ENCODE measurements around the gene PIAS4. TPM values are rescaled to one million over a fixed set of nuclear protein-coding genes. Genes with fewer than 3 reads are reported as not detected.

PIAS4 gene
- total and polyA plus RNA-seq, 4 donors: 6.5 to 20.3 (median 15.9) TPM

DNA sequence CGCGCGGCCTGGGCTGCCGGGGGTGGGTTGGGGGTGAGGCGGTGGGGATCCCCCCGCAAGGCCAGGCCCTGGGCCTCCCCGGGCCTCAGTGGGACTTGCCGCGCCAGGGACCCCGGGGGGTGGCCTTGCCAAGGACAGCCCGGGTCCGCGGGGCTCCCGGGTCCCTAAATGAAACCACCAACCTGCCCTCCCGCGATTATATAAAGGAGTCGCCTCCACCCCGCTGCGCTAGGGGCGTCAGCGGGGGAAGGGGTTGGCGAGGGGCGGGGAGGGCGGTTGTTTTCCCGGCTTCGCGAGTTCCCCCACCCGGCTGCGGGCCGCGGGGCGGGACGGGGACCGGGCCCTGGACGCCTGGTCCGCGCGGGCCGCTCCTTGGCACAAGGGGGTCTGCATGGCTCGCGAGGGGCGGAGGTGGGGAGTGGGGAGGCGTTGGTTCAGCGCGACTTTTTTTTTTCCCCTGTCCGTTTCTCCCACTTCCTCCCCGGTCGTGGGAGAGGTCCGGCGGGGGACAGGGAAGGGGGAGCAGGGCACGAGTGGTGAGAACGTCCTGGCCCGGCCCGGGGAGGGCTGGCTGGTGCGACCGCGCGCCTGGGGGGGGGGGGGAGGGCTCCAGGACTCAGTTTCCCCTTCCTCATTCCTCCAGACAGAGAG is 60.0 kb downstream of the PIAS4 start:
- ATAC-seq (ENCODE audit: low FRiP score): peak; percentile 2
- peak in 1 of 2 donors; percentile 87 for DNase-seq
- no peaks in the 10 kb centered on the region for H3K36me3 ChIP-seq (ENCODE audit: control insufficient read depth in 1 of 2, insufficient read depth in 2 of 2, low read length in 1 of 2)

DNA sequence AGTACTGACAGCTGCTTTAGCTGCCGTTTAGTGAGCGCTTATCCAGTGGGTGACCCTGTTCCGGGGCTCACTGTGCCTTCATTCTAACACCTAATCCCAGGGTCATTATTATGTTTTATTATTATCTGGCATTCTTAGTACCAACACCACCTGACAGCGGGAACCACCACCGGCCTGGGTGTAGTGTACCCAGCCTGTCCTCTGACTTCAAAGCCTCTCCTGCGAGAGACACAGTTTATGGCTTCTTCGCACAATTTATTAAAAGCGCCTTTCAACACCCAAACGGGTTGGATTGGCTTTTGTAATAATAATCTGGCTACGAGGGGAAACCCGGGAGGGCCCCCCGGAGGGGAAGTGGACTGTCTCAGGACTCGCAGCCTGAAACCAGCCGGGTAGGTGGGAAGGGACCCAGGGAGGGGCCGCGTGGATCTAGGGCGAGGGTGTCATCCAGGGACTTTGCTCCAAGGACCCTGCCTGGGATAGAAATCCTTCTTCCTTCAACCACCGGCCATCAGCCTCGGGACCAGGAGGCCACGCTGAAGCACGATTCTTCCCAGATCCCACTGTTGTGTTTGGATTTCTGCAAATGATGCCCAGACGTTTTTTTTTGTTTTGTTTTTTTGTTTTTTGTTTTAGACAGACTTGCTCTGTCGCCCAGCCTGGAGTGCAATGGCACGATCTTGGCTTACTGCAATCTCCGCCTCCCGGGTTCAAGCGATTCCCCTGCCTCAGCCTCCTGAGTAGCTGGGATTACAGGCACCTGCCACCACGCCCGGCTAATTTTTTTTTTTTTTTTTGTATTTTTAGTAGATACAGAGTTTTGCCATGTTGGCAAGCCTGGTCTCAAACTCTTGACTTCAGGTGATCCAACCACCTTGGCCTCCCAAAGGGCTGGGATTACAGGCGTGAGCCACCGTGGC is 60.8 kb downstream of the PIAS4 start:
- H3K9me3 ChIP-seq (ENCODE audit: control insufficient read depth, low read length): no peaks in the 10 kb centered on the region
- no peaks in the 10 kb centered on the region for H3K36me3 ChIP-seq (ENCODE audit: control insufficient read depth in 1 of 2, insufficient read depth in 2 of 2, low read length in 1 of 2)
- intact Hi-C loops (cut with DNase I): loop anchor here in 1 of 2 donors (5.0 kb wide), 1 partner anchor 54 kb away; the partner anchor contains the start of gene MAP2K2
- WGBS, 2 donors: 36 to 37% methylated on average over 29 to 31 of the region's 31 CpGs
- no peak for DNase-seq
- H3K4me3 ChIP-seq (ENCODE audit: low read length in 2 of 2): peak overlapping the region in 1 of 2 donors; percentile 97
- H3K4me1 ChIP-seq (ENCODE audit: control insufficient read depth in 1 of 2, insufficient read depth in 2 of 2, low read length in 2 of 2): no peaks in the 10 kb centered on the region
- no peaks in the 10 kb centered on the region for H3K27me3 ChIP-seq (ENCODE audit: control insufficient read depth in 1 of 2, insufficient read depth in 2 of 2, low read length in 1 of 2)
- H3K27ac ChIP-seq (ENCODE audit: low read depth in 1 of 2, low read length in 2 of 2): no peak overlapping the region
- no peak for ATAC-seq (ENCODE audit: low FRiP score)

More for the DNA sequence above, 60.0 kb downstream of the PIAS4 start:
- 1 to 2% methylated on average over 44 to 58 of the region's 58 CpGs for WGBS, 2 donors
- intact Hi-C loops (cut with DNase I): loop anchor here in 1 of 2 donors (5.0 kb wide), 1 partner anchor 55 kb away; the partner anchor contains the start of gene MAP2K2
- H3K4me3 ChIP-seq (ENCODE audit: low read length in 2 of 2): peak overlapping the region; percentile 97 to 98
- no peaks in the 10 kb centered on the region for H3K27me3 ChIP-seq (ENCODE audit: control insufficient read depth in 1 of 2, insufficient read depth in 2 of 2, low read length in 1 of 2)
- H3K9me3 ChIP-seq (ENCODE audit: control insufficient read depth, low read length): no peaks in the 10 kb centered on the region
- H3K27ac ChIP-seq (ENCODE audit: low read depth in 1 of 2, low read length in 2 of 2): no peak overlapping the region
- no peaks in the 10 kb centered on the region for H3K4me1 ChIP-seq (ENCODE audit: control insufficient read depth in 1 of 2, insufficient read depth in 2 of 2, low read length in 2 of 2)

DNA sequence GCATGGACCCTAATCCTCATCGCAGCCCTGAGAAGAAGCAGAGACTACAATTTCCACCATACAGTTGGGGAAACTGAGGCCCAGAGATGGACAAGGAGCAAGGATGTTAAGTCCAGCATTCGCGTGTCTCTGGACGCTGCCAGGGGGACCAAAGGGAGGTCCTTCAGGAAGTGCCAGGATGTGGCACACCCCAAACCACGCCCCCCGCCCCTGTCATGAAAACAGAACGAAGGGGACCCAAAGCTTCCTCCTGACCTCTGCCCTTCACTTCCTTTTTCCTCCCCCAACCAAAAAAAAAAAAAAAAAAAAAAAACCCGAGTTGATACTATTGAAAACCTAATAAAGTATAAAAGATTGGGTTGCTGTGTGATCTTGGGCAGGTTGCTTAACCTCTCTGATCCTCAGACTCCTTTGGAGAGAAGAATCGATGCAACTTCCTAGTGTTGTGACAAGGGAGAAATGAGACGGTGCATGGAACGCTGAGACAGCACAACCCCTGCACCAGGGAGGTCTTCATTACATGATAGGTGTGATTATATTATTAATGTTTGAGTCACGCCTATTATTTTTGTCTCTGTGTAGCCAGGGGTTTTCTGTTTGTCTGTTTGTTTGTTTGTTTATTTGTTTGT is 61.9 kb downstream of the PIAS4 start:
- Histone ChIP-seq H3K4me1 (ENCODE audit: control insufficient read depth in 1 of 2, insufficient read depth in 2 of 2, low read length in 2 of 2) (no peaks in the 10 kb centered on the region), H3K27me3 (ENCODE audit: control insufficient read depth in 1 of 2, insufficient read depth in 2 of 2, low read length in 1 of 2) (no peaks in the 10 kb centered on the region), H3K9me3 (ENCODE audit: control insufficient read depth, low read length) (no peaks in the 10 kb centered on the region), H3K4me3 (ENCODE audit: low read length in 2 of 2) (no peak overlapping the region), H3K27ac (ENCODE audit: low read depth in 1 of 2, low read length in 2 of 2) (no peak overlapping the region), H3K36me3 (ENCODE audit: control insufficient read depth in 1 of 2, insufficient read depth in 2 of 2, low read length in 1 of 2) (no peaks in the 10 kb centered on the region)
- ATAC-seq (ENCODE audit: low FRiP score) (no peak), DNase-seq (peak; percentile 80 to 81)
- intact Hi-C loops (cut with DNase I): loop anchor here in 1 of 2 donors (5.0 kb wide), 1 partner anchor 53 kb away; the partner anchor contains the start of gene MAP2K2
- 72% methylated on average over 12 of the region's 12 CpGs for WGBS, 2 donors

DNA sequence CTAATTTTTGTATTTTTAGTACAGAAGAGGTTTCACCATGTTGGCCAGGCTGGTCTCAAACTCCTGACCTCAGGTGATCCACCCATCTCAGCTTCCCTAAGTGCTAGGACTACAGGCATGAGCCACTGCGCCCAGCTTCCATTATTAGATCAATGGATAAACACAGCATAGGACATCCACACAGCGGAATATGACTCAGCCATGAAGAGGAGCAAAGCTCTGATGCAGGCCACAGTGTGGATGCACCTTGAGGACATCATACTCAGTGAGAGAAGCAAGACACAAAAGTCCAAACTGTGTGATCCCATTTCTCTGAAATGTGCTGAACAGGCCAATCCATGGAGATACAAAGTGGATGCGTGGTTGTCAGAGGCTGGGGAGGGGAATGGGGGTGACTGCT is 64.1 kb downstream of the PIAS4 start:
- Histone ChIP-seq H3K9me3 (ENCODE audit: control insufficient read depth, low read length) (no peaks in the 10 kb centered on the region), H3K27me3 (ENCODE audit: control insufficient read depth in 1 of 2, insufficient read depth in 2 of 2, low read length in 1 of 2) (no peaks in the 10 kb centered on the region), H3K4me1 (ENCODE audit: control insufficient read depth in 1 of 2, insufficient read depth in 2 of 2, low read length in 2 of 2) (no peaks in the 10 kb centered on the region), H3K36me3 (ENCODE audit: control insufficient read depth in 1 of 2, insufficient read depth in 2 of 2, low read length in 1 of 2) (no peaks in the 10 kb centered on the region), H3K4me3 (ENCODE audit: low read length in 2 of 2) (no peak overlapping the region), H3K27ac (ENCODE audit: low read depth in 1 of 2, low read length in 2 of 2) (no peak overlapping the region)
- ATAC-seq (ENCODE audit: low FRiP score) (no peak), DNase-seq (no peak)
- intact Hi-C loops (cut with DNase I): no loop called here
- 92 to 93% methylated on average over 3 of the region's 3 CpGs for WGBS, 2 donors

DNA sequence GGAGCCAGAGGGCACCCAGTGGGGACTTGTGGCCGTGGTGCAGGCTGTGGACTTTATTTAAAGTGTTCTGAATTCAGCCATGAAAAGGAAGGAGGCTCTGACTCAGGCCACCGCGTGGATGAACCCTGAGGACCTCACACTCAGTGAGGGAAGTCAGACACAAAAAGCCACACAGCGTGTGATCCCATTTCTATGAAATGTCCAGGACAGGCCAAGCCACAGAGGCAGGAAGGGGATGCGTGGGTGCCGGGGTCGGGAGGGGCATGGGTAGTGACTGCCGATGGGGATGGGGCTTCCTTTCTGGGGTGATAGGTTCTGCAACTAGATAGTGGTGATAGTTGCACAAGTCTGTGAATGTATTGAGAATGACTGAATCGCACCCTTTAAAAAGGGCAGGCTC is 67.8 kb downstream of the PIAS4 start:
- Histone ChIP-seq H3K27me3 (ENCODE audit: control insufficient read depth in 1 of 2, insufficient read depth in 2 of 2, low read length in 1 of 2) (no peaks in the 10 kb centered on the region), H3K36me3 (ENCODE audit: control insufficient read depth in 1 of 2, insufficient read depth in 2 of 2, low read length in 1 of 2) (no peaks in the 10 kb centered on the region), H3K9me3 (ENCODE audit: control insufficient read depth, low read length) (no peaks in the 10 kb centered on the region), H3K4me3 (ENCODE audit: low read length in 2 of 2) (no peak overlapping the region), H3K27ac (ENCODE audit: low read depth in 1 of 2, low read length in 2 of 2) (no peak overlapping the region), H3K4me1 (ENCODE audit: control insufficient read depth in 1 of 2, insufficient read depth in 2 of 2, low read length in 2 of 2) (no peaks in the 10 kb centered on the region)
- no peak for DNase-seq
- WGBS, 2 donors: 76 to 78% methylated on average over 9 of the region's 9 CpGs
- no peak for ATAC-seq (ENCODE audit: low FRiP score)
- intact Hi-C loops (cut with DNase I): no loop called here

DNA sequence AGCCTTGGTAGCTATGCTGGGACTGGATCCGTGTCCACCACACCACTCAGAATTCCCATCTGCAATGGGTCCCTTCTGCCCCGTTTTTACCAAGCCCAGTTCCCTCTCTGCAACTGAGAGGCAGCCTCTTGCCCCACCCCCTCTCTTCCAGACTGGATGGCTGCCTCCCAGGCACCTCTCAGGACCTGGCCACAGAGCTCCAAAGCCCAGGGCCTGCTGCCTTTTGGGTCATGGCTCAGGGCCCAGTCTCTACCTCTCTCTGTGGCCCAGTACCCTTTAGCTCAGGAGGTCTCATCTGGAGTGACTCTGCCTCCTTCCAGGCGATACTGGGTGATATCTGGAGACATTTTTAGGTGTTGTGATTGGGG is 69.5 kb downstream of the PIAS4 start:
- H3K27me3 ChIP-seq (ENCODE audit: control insufficient read depth in 1 of 2, insufficient read depth in 2 of 2, low read length in 1 of 2): no peaks in the 10 kb centered on the region
- intact Hi-C loops (cut with DNase I): no loop called here
- 80 to 90% methylated on average over 3 of the region's 3 CpGs for WGBS, 2 donors

DNA sequence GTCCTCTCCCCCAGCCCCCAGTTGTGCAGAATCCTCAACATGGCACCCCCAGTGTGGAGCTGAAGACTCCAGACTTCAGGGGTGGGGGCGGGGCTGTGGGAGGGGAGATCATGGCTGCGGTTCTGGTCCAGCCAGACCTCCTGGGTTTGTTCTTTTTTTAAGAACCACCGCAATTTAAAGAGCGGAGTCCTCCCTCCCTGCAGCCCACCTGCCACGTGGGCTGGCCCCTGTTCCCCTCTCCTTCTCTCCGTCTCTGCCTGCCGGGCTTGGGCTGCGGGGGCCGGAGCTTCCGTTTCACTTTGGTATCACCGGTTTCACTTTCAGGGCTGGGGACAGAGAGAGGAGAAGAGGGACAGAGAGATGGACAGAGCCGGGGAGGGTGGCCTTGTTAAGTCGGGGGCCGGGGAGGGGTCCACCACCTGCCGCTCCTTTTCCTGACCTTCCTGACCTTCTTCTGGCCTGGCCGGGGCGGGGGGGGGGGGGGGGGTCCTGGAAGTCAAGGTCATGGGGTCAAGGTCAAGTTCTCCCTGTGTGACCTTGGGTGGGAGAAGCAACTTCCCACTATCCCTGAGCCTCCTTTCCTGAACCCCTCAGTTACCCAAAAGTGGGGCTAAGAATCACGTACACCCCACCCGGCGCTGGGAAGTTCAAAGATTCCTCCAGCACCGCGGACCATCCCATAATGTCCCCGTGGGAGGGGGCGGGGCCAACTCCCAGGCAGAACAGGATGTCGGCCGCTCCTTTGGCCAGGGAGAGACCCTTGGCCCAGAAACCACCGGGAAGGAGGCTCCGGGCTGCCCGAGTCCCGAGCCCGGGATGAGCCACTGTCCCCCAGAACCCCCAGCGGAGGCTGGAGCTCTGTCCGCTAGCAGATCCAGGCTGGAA is 70.5 kb downstream of the PIAS4 start:
- peak overlapping the region; percentile 19 to 60 for H3K4me3 ChIP-seq (ENCODE audit: low read length in 2 of 2)
- peak; percentile 77 for ATAC-seq (ENCODE audit: low FRiP score)
- intact Hi-C loops (cut with DNase I): no loop called here
- H3K27me3 ChIP-seq (ENCODE audit: control insufficient read depth in 1 of 2, insufficient read depth in 2 of 2, low read length in 1 of 2): no peaks in the 10 kb centered on the region
- DNase-seq: peak; percentile 82 to 87
- no peaks in the 10 kb centered on the region for H3K4me1 ChIP-seq (ENCODE audit: control insufficient read depth in 1 of 2, insufficient read depth in 2 of 2, low read length in 2 of 2)
- WGBS, 2 donors: 7 to 8% methylated on average over 29 to 32 of the region's 33 CpGs
- no peaks in the 10 kb centered on the region for H3K36me3 ChIP-seq (ENCODE audit: control insufficient read depth in 1 of 2, insufficient read depth in 2 of 2, low read length in 1 of 2)
- no peaks in the 10 kb centered on the region for H3K9me3 ChIP-seq (ENCODE audit: control insufficient read depth, low read length)
- no peak overlapping the region for H3K27ac ChIP-seq (ENCODE audit: low read depth in 1 of 2, low read length in 2 of 2)

More for the DNA sequence above, 69.5 kb downstream of the PIAS4 start:
- ATAC-seq (ENCODE audit: low FRiP score) (no peak), DNase-seq (no peak)
- Histone ChIP-seq H3K27ac (ENCODE audit: low read depth in 1 of 2, low read length in 2 of 2) (no peak overlapping the region), H3K4me1 (ENCODE audit: control insufficient read depth in 1 of 2, insufficient read depth in 2 of 2, low read length in 2 of 2) (no peaks in the 10 kb centered on the region), H3K4me3 (ENCODE audit: low read length in 2 of 2) (no peak overlapping the region), H3K9me3 (ENCODE audit: control insufficient read depth, low read length) (no peaks in the 10 kb centered on the region), H3K36me3 (ENCODE audit: control insufficient read depth in 1 of 2, insufficient read depth in 2 of 2, low read length in 1 of 2) (no peaks in the 10 kb centered on the region)

DNA sequence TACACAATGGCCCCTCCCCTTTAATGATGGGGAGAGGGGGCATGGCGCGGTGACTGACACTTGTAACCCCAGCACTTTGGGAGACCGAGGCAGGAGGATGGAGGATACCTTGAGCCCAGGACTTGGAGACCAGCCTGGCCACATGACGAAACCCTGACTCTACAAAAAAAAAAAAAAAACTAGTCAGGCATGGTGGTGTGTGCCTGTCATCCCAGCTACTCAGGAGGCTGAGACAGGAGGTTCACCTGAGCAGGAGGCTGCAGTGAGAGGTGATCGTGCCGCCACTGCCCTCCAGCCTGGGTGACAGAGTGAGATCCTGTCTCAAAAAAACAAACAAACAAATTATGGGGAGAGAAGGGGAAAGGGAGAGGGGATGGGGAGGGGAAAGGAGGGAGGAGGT is 72.9 kb downstream of the PIAS4 start:
- no peak for ATAC-seq (ENCODE audit: low FRiP score)
- Histone ChIP-seq H3K4me1 (ENCODE audit: control insufficient read depth in 1 of 2, insufficient read depth in 2 of 2, low read length in 2 of 2) (no peaks in the 10 kb centered on the region), H3K27ac (ENCODE audit: low read depth in 1 of 2, low read length in 2 of 2) (no peak overlapping the region), H3K4me3 (ENCODE audit: low read length in 2 of 2) (no peak overlapping the region), H3K27me3 (ENCODE audit: control insufficient read depth in 1 of 2, insufficient read depth in 2 of 2, low read length in 1 of 2) (no peaks in the 10 kb centered on the region), H3K36me3 (ENCODE audit: control insufficient read depth in 1 of 2, insufficient read depth in 2 of 2, low read length in 1 of 2) (no peaks in the 10 kb centered on the region), H3K9me3 (ENCODE audit: control insufficient read depth, low read length) (no peaks in the 10 kb centered on the region)
- 63 to 73% methylated on average over 6 of the region's 6 CpGs for WGBS, 2 donors
- no peak for DNase-seq
- intact Hi-C loops (cut with DNase I): no loop called here
